Type B pancreatic cell (in vitro differentiated cells): ENCODE results near the gene PLXNA2. TPM values are rescaled to one million over a fixed set of nuclear protein-coding genes. Genes with fewer than 3 reads are reported as not detected.
A peak's percentile ranks its signal among the peaks of the same experiment; 100 is the strongest.

ENCODE experiments used
- DNase-seq: peaks from one replicate; pipeline ENCODE4 v3.0.0; 2021; ENCODE audit warnings: mixed read lengths; ENCODE audit not compliant: unreplicated experiment; ENCODE audit errors: extremely low spot score
- H3K27ac Mint-ChIP-seq: 2 replicates; pipeline ENCODE4 v1.8.0; 2021; ENCODE audit warnings: mild to moderate bottlenecking, mixed read lengths
- H3K27me3 Mint-ChIP-seq: 2 replicates; pipeline ENCODE4 v1.8.0; 2021; ENCODE audit warnings: mixed read lengths
- H3K36me3 Mint-ChIP-seq: 2 replicates; pipeline ENCODE4 v1.8.0; 2021; ENCODE audit warnings: mixed read lengths
- H3K4me1 Mint-ChIP-seq: one replicate; pipeline ENCODE4 v1.8.0; 2021; ENCODE audit warnings: mixed read lengths; ENCODE audit not compliant: unreplicated experiment
- H3K4me3 Mint-ChIP-seq: 2 replicates; pipeline ENCODE4 v1.8.0; 2021; ENCODE audit warnings: mild to moderate bottlenecking, mixed read lengths
- H3K9me3 Mint-ChIP-seq: 2 replicates; pipeline ENCODE4 v1.8.0; 2021; ENCODE audit warnings: mixed read lengths
- CTCF ChIP-seq: fragments of 200-600 bp; sonication (generic); conservative IDR thresholded peaks from 2 replicates; pipeline ENCODE4 v1.5.0; 2021; ENCODE audit warnings: antibody characterized with exemption, mild to moderate bottlenecking
- total RNA-seq: library from RNA; stranded (reverse); gene quantifications from 2 replicates; pipeline ENCODE4 v1.2.1, GENCODE V29; 2021; ENCODE audit warnings: low replicate concordance

Gene PLXNA2
- total RNA-seq, 1 donor from 2014 or later, result 80.1 TPM

- Mint-ChIP-seq H3K9me3 (no peaks in the 10 kb centered on the region), H3K27ac (no peak overlapping the region), H3K4me1 (peaks cover 48% of the 10 kb centered on the region), H3K27me3 (peaks cover 59% of the 10 kb centered on the region), H3K36me3 (no peaks in the 10 kb centered on the region), H3K4me3 (peak overlapping the region; percentile 2)
- no peak for DNase-seq
- no peak for TF ChIP-seq CTCF
These were observed 26.5 kb upstream of the PLXNA2 start for GRCh38 chr1:208270651-208271141.

GRCh38 chr1:208269338-208269666 lies 25.1 kb upstream of the PLXNA2 start:
- peaks cover 53% of the 10 kb centered on the region for H3K4me1 Mint-ChIP-seq
- no peaks in the 10 kb centered on the region for H3K36me3 Mint-ChIP-seq
- H3K27me3 Mint-ChIP-seq, result peaks cover 56% of the 10 kb centered on the region

GRCh38 chr1:208268541-208269337 lies 24.6 kb upstream of the PLXNA2 start:
- peaks cover 53% of the 10 kb centered on the region for H3K4me1 Mint-ChIP-seq
- no peak overlapping the region for H3K4me3 Mint-ChIP-seq
- TF ChIP-seq CTCF, result no peak
- H3K27me3 Mint-ChIP-seq, result peaks cover 56% of the 10 kb centered on the region
- no peak overlapping the region for H3K27ac Mint-ChIP-seq
- H3K9me3 Mint-ChIP-seq, result no peaks in the 10 kb centered on the region
- no peaks in the 10 kb centered on the region for H3K36me3 Mint-ChIP-seq
- DNase-seq, result no peak

More at GRCh38 chr1:208269338-208269666, 25.1 kb upstream of the PLXNA2 start:
- H3K9me3 Mint-ChIP-seq, result no peaks in the 10 kb centered on the region
- no peak overlapping the region for H3K4me3 Mint-ChIP-seq
- no peak overlapping the region for H3K27ac Mint-ChIP-seq
- no peak for DNase-seq
- TF ChIP-seq CTCF, result no peak

GRCh38 chr1:208265525-208265924 lies 21.3 kb upstream of the PLXNA2 start:
- Mint-ChIP-seq H3K9me3 (no peaks in the 10 kb centered on the region), H3K4me1 (peaks cover 39% of the 10 kb centered on the region), H3K27me3 (peaks cover 41% of the 10 kb centered on the region), H3K27ac (no peak overlapping the region), H3K4me3 (no peak overlapping the region), H3K36me3 (no peaks in the 10 kb centered on the region)
- no peak for TF ChIP-seq CTCF
- no peak for DNase-seq

GRCh38 chr1:208265122-208265469 lies 20.9 kb upstream of the PLXNA2 start:
- peaks cover 37% of the 10 kb centered on the region for H3K27me3 Mint-ChIP-seq
- H3K4me1 Mint-ChIP-seq, result peaks cover 35% of the 10 kb centered on the region
- no peaks in the 10 kb centered on the region for H3K9me3 Mint-ChIP-seq
- TF ChIP-seq CTCF, result no peak
- no peak overlapping the region for H3K4me3 Mint-ChIP-seq
- DNase-seq, result no peak
- no peaks in the 10 kb centered on the region for H3K36me3 Mint-ChIP-seq
- no peak overlapping the region for H3K27ac Mint-ChIP-seq
